Gastroesophageal sphincter (tissue), 4 donors: ENCODE data around the gene NUTM2B. TPM values are rescaled to one million over a fixed set of nuclear protein-coding genes. Genes with fewer than 3 reads are reported as not detected.
"Not testable (repeated sequence)": the region's sequence is repeated elsewhere in the genome, so short reads cannot be mapped to it uniquely, and the experiment has no call there.

ENCODE experiments used
- ATAC-seq: fragments of 150-250 bp; one replicate; pipeline ENCODE4 v1.9.1; 2016; ENCODE audit warnings: mild to moderate bottlenecking, moderate library complexity
- H3K27ac ChIP-seq, 4 donors: fragments of 200-600 bp; sonication (generic) in 3 of 4; 1 replicate in 3 of 4; 2 replicates in 1 of 4; pipeline ENCODE4 v1.5.1; 2016 to 2019
- H3K27me3 ChIP-seq: fragments of 200-600 bp; sonication (generic); one replicate; pipeline ENCODE4 v1.5.1; 2019
- H3K36me3 ChIP-seq, 2 donors: fragments of 200-600 bp; sonication (generic); one replicate each; pipeline ENCODE4 v1.5.1; 2019; ENCODE audit warnings: control low read depth in 1 of 2
- H3K4me1 ChIP-seq, 3 donors: fragments of 200-600 bp; sonication (generic); 1 replicate in 2 of 3; 2 replicates in 1 of 3; pipeline ENCODE4 v1.5.1; 2016 to 2019; ENCODE audit warnings: control low read depth in 2 of 3
- H3K4me3 ChIP-seq, 2 donors: fragments of 200-600 bp; sonication (generic); one replicate each; pipeline ENCODE4 v1.5.1; 2019; ENCODE audit warnings: mild to moderate bottlenecking in 1 of 2, moderate library complexity in 1 of 2
- H3K9me3 ChIP-seq, 3 donors: fragments of 200-600 bp; sonication (generic); one replicate each; pipeline ENCODE4 v1.5.1; 2017 to 2019; ENCODE audit warnings: control low read depth in 2 of 3
- WGBS, 2 donors: methylation state at CpG; one replicate each; pipeline ENCODE4 v1.1.5; 2018; ENCODE audit warnings: low coverage in 1 of 2; 5-methylcytosine and 5-hydroxymethylcytosine counted together
- total RNA-seq, 4 donors: library from RNA; depleted of rRNA; stranded (reverse); fragments of >200 nt; gene quantifications; one replicate each; pipeline ENCODE4 v1.1.0, GENCODE V29; 2016

The NUTM2B gene, protein sequence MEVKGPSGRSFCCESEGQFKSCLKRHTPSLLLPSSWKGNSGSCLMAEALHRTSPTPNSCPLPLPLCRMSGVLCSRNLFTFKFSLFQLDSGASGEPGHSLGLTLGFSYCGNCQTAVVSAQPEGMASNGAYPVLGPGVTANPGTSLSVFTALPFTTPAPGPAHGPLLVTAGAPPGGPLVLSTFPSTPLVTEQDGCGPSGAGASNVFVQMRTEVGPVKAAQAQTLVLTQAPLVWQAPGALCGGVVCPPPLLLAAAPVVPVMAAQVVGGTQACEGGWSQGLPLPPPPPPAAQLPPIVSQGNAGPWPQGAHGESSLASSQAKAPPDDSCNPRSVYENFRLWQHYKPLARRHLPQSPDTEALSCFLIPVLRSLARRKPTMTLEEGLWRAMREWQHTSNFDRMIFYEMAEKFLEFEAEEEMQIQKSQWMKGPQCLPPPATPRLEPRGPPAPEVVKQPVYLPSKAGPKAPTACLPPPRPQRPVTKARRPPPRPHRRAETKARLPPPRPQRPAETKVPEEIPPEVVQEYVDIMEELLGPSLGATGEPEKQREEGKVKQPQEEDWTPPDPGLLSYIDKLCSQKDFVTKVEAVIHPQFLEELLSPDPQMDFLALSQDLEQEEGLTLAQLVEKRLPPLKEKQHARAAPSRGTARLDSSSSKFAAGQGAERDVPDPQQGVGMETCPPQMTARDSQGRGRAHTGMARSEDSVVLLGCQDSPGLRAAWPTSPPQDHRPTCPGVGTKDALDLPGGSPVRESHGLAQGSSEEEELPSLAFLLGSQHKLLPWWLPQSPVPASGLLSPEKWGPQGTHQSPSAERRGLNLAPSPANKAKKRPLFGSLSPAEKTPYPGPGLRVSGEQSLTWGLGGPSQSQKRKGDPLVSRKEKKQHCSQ
- total RNA-seq, result 1 to 10 TPM in 2 of 4 donors, under 1 TPM in 1, not detected in 1; 0.27 to 1.4 (median 1.2) TPM

GRCh38 chr10:79702927-79703326 lies at the start of gene NUTM2B:
NUTM2B (plus strand) TSS chr10:79703227; CDS start chr10:79703610, 383 bp downstream.
- WGBS, 2 donors, result no CpG with 5 or more reads among the region's 3 CpGs
- not testable (repeated sequence) for H3K4me1 ChIP-seq, H3K4me3 ChIP-seq, ATAC-seq, H3K9me3 ChIP-seq, H3K27ac ChIP-seq, H3K36me3 ChIP-seq, H3K27me3 ChIP-seq

DNA sequence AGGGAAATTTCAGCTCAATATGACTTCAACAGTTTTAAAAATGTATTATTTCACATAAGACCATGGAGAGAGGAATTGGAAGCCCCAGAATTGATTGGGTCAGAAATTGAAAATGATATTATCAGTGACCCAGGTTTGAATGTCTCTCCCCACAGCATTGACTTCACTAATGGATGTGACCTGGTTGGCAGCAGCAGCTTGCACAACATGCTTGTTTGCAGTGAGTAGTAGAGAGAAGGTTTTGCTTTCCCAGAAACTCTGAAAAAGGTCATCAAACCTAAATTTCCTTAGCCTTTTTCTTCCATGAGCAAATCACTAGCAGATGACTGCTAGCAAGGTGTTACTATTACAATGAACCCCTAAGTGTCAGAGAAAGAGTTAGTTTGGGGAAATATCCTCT lies 39.7 kb upstream of the NUTM2B start:
- not testable (repeated sequence) for ATAC-seq, H3K27me3 ChIP-seq, H3K4me3 ChIP-seq, H3K27ac ChIP-seq, H3K36me3 ChIP-seq, H3K9me3 ChIP-seq, H3K4me1 ChIP-seq

- not testable (repeated sequence) for H3K27ac ChIP-seq, H3K27me3 ChIP-seq, H3K4me1 ChIP-seq, H3K4me3 ChIP-seq, H3K9me3 ChIP-seq, H3K36me3 ChIP-seq, ATAC-seq
- 76 to 98% methylated on average over 4 of the region's 4 CpGs for WGBS, 2 donors
These were observed 38.3 kb upstream of the NUTM2B start for GRCh38 chr10:79664686-79665085.

- not testable (repeated sequence) for H3K36me3 ChIP-seq, H3K4me3 ChIP-seq, H3K4me1 ChIP-seq, ATAC-seq, H3K27ac ChIP-seq, H3K27me3 ChIP-seq, H3K9me3 ChIP-seq
- 25% methylated on average over 1 of the region's 1 CpG; no CpG with 5 or more reads in 1 of the 2 donors for WGBS, 2 donors
These were observed 33.7 kb upstream of the NUTM2B start for GRCh38 chr10:79669248-79669788.

DNA sequence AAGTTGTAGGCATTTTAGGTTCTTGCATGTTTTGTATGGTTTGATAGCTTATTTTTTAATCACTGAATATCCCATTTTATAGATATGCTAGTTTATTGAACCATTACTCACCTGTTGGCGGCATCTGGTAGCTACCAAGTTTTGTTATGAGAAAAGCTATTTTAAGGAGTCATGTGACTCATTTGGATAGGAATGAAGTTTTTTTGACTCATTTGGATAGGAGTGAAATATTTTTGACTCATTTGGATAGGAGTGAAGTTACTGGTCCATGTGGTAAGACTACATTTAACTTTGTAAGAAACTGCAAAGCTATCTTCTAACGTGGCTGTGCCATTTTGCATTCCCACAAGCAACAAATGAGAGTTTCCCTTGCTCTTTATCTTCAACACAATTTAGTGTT lies 28.1 kb upstream of the NUTM2B start:
- not testable (repeated sequence) for H3K9me3 ChIP-seq, H3K36me3 ChIP-seq, H3K27me3 ChIP-seq, H3K27ac ChIP-seq, H3K4me3 ChIP-seq, ATAC-seq, H3K4me1 ChIP-seq
- WGBS, 2 donors, result 35 to 100% methylated on average over 1 to 2 of the region's 2 CpGs

DNA sequence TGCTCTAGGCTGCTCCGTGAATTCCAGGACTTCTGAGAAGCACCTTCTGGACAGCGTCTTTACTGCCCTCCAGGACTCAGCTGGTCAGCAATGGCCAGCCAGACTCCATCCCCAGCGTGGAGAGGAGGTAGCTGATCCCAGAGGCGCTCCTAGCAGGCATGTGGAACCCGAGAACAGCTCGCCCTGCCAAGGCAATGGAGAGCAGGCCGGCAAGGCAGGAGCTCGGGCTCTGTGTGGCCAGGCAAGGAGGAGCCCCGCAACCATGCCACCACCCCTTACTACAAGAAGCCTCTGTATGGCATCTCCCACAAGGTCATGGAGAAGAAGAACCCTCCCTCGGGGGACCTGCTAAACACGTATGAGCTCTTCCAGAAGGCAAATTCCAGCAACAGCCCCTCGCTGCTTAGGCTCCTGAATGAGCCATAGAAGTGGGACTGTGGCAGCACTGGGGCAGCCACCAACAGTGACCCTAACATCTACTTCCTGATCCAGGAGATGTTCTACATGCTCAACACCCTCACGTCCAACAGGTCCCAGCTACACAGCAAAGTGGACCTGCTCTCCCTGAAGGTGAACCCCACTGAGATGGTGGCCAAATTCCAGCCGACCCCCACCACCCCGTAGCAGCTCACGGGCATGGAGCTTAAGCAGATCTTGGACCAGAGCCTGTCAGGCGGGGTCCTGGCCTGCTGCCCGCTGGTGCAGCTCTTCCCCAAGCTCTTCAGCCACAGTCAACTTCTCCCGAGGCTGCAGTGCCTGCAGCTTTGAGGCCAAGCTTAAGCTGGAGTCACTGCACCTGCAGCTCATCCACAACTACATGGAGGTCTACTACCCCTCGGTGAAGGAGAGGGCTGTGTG lies 19.8 kb upstream of the NUTM2B start:
- WGBS, 2 donors, result 83% methylated on average over 2 of the region's 20 CpGs; no CpG with 5 or more reads in 1 of the 2 donors
- not testable (repeated sequence) for H3K4me1 ChIP-seq, H3K4me3 ChIP-seq, H3K27me3 ChIP-seq, ATAC-seq, H3K9me3 ChIP-seq, H3K27ac ChIP-seq
- peaks cover 0 to 41% of the 10 kb centered on the region in 2 donors for H3K36me3 ChIP-seq

- H3K36me3 ChIP-seq, result peaks cover 0 to 41% of the 10 kb centered on the region in 2 donors
- H3K27me3 ChIP-seq, H3K4me1 ChIP-seq, H3K4me3 ChIP-seq, H3K27ac ChIP-seq, H3K9me3 ChIP-seq: not testable (repeated sequence)
- peak; percentile 16 for ATAC-seq
- 90 to 100% methylated on average over 3 to 6 of the region's 41 CpGs for WGBS, 2 donors
These were observed 18.9 kb upstream of the NUTM2B start for GRCh38 chr10:79683884-79684720.

DNA sequence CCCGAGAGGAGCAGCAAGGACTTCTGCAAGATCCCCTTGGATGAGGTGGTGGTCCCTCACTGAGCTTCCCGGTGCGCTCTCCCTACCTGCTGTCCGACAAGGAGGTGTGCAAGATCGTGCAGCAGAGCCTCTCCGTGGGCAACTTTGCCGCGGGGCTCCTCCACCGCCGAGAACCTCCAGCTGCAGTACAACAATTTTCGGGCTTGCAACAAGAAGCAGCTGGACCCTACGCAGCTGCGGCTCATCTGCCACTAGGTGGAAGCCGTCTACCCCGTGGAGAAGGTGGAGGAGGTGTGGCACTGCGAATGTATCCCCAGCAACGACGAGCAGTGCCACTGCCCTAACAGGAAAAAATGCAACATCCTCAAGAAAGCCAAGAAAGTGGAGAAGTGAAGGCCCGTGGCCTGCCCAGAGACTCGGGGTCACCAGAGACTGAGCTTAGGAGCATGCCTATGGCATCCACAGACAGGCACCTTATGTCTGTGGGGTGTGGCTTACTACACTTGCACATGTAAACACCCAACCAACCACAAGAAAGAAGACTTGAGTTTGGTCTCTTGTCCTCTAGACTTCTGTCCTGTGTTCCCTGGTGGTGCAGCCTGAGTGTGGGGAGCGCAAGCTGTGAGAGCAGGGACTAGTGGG lies 17.9 kb upstream of the NUTM2B start:
- ATAC-seq, H3K27me3 ChIP-seq, H3K4me3 ChIP-seq, H3K9me3 ChIP-seq, H3K27ac ChIP-seq, H3K4me1 ChIP-seq: not testable (repeated sequence)
- 87 to 100% methylated on average over 1 to 3 of the region's 21 CpGs for WGBS, 2 donors
- H3K36me3 ChIP-seq, result peaks cover 0 to 41% of the 10 kb centered on the region in 2 donors

- not testable (repeated sequence) for ATAC-seq, H3K4me1 ChIP-seq, H3K4me3 ChIP-seq, H3K27ac ChIP-seq, H3K27me3 ChIP-seq, H3K9me3 ChIP-seq
- WGBS, 2 donors, result 100% methylated on average over 3 of the region's 4 CpGs; no CpG with 5 or more reads in 1 of the 2 donors
- H3K36me3 ChIP-seq, result peaks cover 0 to 41% of the 10 kb centered on the region in 2 donors
These were observed 16.4 kb upstream of the NUTM2B start for GRCh38 chr10:79686595-79686994.

- 71 to 81% methylated on average over 5 to 6 of the region's 6 CpGs for WGBS, 2 donors
- H3K36me3 ChIP-seq, result peaks cover 0 to 41% of the 10 kb centered on the region in 2 donors
These were observed 15.4 kb upstream of the NUTM2B start for GRCh38 chr10:79687406-79688150.

GRCh38 chr10:79688798-79689197 lies 14.2 kb upstream of the NUTM2B start:
- H3K27ac ChIP-seq, ATAC-seq, H3K27me3 ChIP-seq, H3K9me3 ChIP-seq, H3K4me1 ChIP-seq, H3K4me3 ChIP-seq: not testable (repeated sequence)
- 86 to 87% methylated on average over 4 of the region's 4 CpGs for WGBS, 2 donors
- H3K36me3 ChIP-seq, result peaks cover 0 to 32% of the 10 kb centered on the region in 2 donors

More at GRCh38 chr10:79687406-79688150, 15.4 kb upstream of the NUTM2B start:
- not testable (repeated sequence) for H3K27ac ChIP-seq, H3K27me3 ChIP-seq, H3K9me3 ChIP-seq, H3K4me3 ChIP-seq, ATAC-seq, H3K4me1 ChIP-seq
